Caco-2 (cell line): ENCODE data around the gene LRRC56. TPM values are rescaled to one million over a fixed set of nuclear protein-coding genes. Genes with fewer than 3 reads are reported as not detected.

ENCODE experiments used
- BruUV-seq: library from RNA; stranded (reverse); fragments of 400-500 nt; replicated peaks from 2 replicates; lab custom pipeline; 2021; lab: Mats Ljungman, UMichigan
- CTCF ChIA-PET: fragments of 300-600 bp; sonication (Branson Sonifier 250); formaldehyde crosslinking; loops from one replicate; lab custom pipeline; 2022; ENCODE audit warnings: antibody characterized with exemption; lab: Charles Lee
- POLR2A ChIA-PET: fragments of 300-600 bp; sonication (Branson Sonifier 250); formaldehyde crosslinking; loops from one replicate; lab custom pipeline; 2022; ENCODE audit warnings: antibody characterized with exemption; lab: Charles Lee
- DNase-seq, 2 experiments: peaks; one replicate each; pipeline versions ENCODE4 v3.0.0 to v3.0.0-alpha.2; 2020 to 2022
- H3K27me3 ChIP-seq: replicated peaks from 2 replicates; pipeline ENCODE4 v1.6.0; 2011; ENCODE audit warnings: low read length; ENCODE audit not compliant: control insufficient read depth, insufficient read depth
- H3K36me3 ChIP-seq: 2 replicates; pipeline ENCODE4 v1.5.1; 2011; ENCODE audit warnings: low read length; ENCODE audit not compliant: control insufficient read depth, insufficient read depth
- H3K4me1 ChIP-seq: fragments of 250-450 bp; sonication (Bioruptor Pico); 2 replicates; pipeline ENCODE4 v1.5.1; 2020; ENCODE audit warnings: mild to moderate bottlenecking
- H3K4me3 ChIP-seq: 2 replicates; pipeline ENCODE4 v1.5.1; 2011; ENCODE audit warnings: low read depth, mild to moderate bottlenecking, control low read depth, low read length
- H3K9me3 ChIP-seq: fragments of 250-450 bp; sonication (Bioruptor Pico); 2 replicates; pipeline ENCODE4 v1.5.1; 2020; ENCODE audit warnings: mild to moderate bottlenecking, moderate library complexity
- H3K27ac Mint-ChIP-seq: one replicate; pipeline ENCODE4 v1.8.0; 2022; ENCODE audit warnings: mixed read lengths; ENCODE audit not compliant: unreplicated experiment
- H3K27me3 Mint-ChIP-seq: one replicate; pipeline ENCODE4 v1.8.0; 2022; ENCODE audit warnings: mixed read lengths; ENCODE audit not compliant: insufficient read depth, unreplicated experiment
- H3K36me3 Mint-ChIP-seq: one replicate; pipeline ENCODE4 v1.8.0; 2022; ENCODE audit warnings: mild to moderate bottlenecking, mixed read lengths; ENCODE audit not compliant: insufficient read depth, unreplicated experiment
- H3K4me1 Mint-ChIP-seq: one replicate; pipeline ENCODE4 v1.8.0; 2022; ENCODE audit warnings: low read depth, mixed read lengths; ENCODE audit not compliant: unreplicated experiment
- H3K4me3 Mint-ChIP-seq: one replicate; pipeline ENCODE4 v1.8.0; 2022; ENCODE audit warnings: mild to moderate bottlenecking, moderate library complexity, mixed read lengths; ENCODE audit not compliant: unreplicated experiment
- H3K9me3 Mint-ChIP-seq: one replicate; pipeline ENCODE4 v1.8.0; 2022; ENCODE audit warnings: mixed read lengths; ENCODE audit not compliant: unreplicated experiment
- CTCF ChIP-seq, 2 experiments: fragments of 200-600 bp in 1 of 2; IDR thresholded peaks; 1 replicate in 1 of 2; 2 replicates in 1 of 2; pipeline versions ENCODE4 v1.5.1 to v1.8.0; 2011 to 2022; ENCODE audit warnings: antibody characterized with exemption in 1 of 2, control low read depth in 1 of 2, inconsistent platforms in 1 of 2, low read depth in 1 of 2, low read length in 1 of 2, mild to moderate bottlenecking in 1 of 2, moderate library complexity in 1 of 2; ENCODE audit not compliant: insufficient read depth in 1 of 2, severe bottlenecking in 1 of 2, unreplicated experiment in 1 of 2
- intact Hi-C: fragments of 100-400 bp; cut with micrococcal nuclease; formaldehyde crosslinking; loops from one replicate; pipeline ENCODE4 v1.10.0; 2022; ENCODE audit not compliant: unreplicated experiment
- total RNA-seq: library from RNA; stranded (reverse); gene quantifications from 2 replicates; pipeline ENCODE4 v1.2.3, GENCODE V29; 2022

Gene LRRC56
- total RNA-seq, 1 experiment from 2014 or later: 4.4 TPM

GRCh38 chr11:490186-490929 is 47.0 kb upstream of the LRRC56 start:
- H3K4me3 ChIP-seq: no peak overlapping the region
- no peaks in the 10 kb centered on the region for H3K4me1 ChIP-seq
- ChIA-PET CTCF (no interaction called here), POLR2A (no interaction called here)
- no TSS peak for BruUV-seq
- Mint-ChIP-seq H3K27me3 (no peaks in the 10 kb centered on the region), H3K4me3 (no peak overlapping the region), H3K27ac (no peak overlapping the region), H3K9me3 (no peaks in the 10 kb centered on the region), H3K4me1 (no peaks in the 10 kb centered on the region), H3K36me3 (peaks cover 43% of the 10 kb centered on the region)
- 0 out of 2 replicates have a peak, but pooled peaks cover 2% of the 10 kb centered on the region for H3K36me3 ChIP-seq
- no peak for TF ChIP-seq CTCF (IDR thresholded peaks at IDR 0.05; ENCODE audit: insufficient read depth in 1 of 2, low read depth in 1 of 2, low read length in 1 of 2, severe bottlenecking in 1 of 2, unreplicated experiment in 1 of 2)
- DNase-seq: no peak
- intact Hi-C loops: no loop called here
- H3K9me3 ChIP-seq: no peaks in the 10 kb centered on the region
- H3K27me3 ChIP-seq: no peaks in the 10 kb centered on the region

DNA sequence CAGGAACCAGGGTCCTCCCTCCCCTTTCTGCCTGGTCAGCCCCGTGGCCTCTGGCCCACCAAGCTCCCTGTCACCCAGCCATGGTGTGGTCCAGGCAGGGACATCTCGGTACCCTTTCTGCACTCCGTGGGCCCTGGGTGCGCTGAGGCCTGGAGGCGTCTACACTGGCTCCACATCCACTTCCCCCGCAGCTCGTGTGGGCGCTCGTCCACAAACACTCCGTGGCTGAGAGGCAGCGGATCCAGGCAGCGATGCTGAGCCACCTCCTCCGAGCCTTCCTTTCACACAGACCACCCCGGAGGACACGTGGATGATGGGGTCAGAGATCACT is 46.4 kb upstream of the LRRC56 start:
- no TSS peak for BruUV-seq
- H3K27me3 Mint-ChIP-seq: no peaks in the 10 kb centered on the region
- ChIA-PET CTCF (no interaction called here), POLR2A (no interaction called here)
- Histone ChIP-seq H3K27me3 (no peaks in the 10 kb centered on the region), H3K4me1 (no peaks in the 10 kb centered on the region), H3K36me3 (peaks cover 2% of the 10 kb centered on the region; the same call in 1 of the 2 replicates), H3K4me3 (no peak overlapping the region), H3K9me3 (no peaks in the 10 kb centered on the region)
- intact Hi-C loops: no loop called here
- H3K4me1 Mint-ChIP-seq: no peaks in the 10 kb centered on the region
- H3K27ac Mint-ChIP-seq: no peak overlapping the region
- no peak for DNase-seq
- no peaks in the 10 kb centered on the region for H3K9me3 Mint-ChIP-seq
- H3K36me3 Mint-ChIP-seq: peaks cover 48% of the 10 kb centered on the region
- H3K4me3 Mint-ChIP-seq: no peak overlapping the region
- TF ChIP-seq CTCF (IDR thresholded peaks at IDR 0.05; ENCODE audit: insufficient read depth in 1 of 2, low read depth in 1 of 2, low read length in 1 of 2, severe bottlenecking in 1 of 2, unreplicated experiment in 1 of 2): no peak

GRCh38 chr11:491358-491757 is 46.0 kb upstream of the LRRC56 start:
- Mint-ChIP-seq H3K4me3 (no peak overlapping the region), H3K27ac (no peak overlapping the region), H3K4me1 (no peaks in the 10 kb centered on the region), H3K36me3 (peaks cover 53% of the 10 kb centered on the region), H3K9me3 (no peaks in the 10 kb centered on the region), H3K27me3 (no peaks in the 10 kb centered on the region)
- H3K27me3 ChIP-seq: no peaks in the 10 kb centered on the region
- POLR2A ChIA-PET: no interaction called here
- CTCF ChIA-PET: no interaction called here
- peaks cover 2% of the 10 kb centered on the region; the same call in 1 of the 2 replicates for H3K36me3 ChIP-seq
- H3K9me3 ChIP-seq: no peaks in the 10 kb centered on the region
- intact Hi-C loops: no loop called here
- no TSS peak for BruUV-seq
- TF ChIP-seq CTCF (IDR thresholded peaks at IDR 0.05; ENCODE audit: insufficient read depth in 1 of 2, low read depth in 1 of 2, low read length in 1 of 2, severe bottlenecking in 1 of 2, unreplicated experiment in 1 of 2): no peak
- H3K4me3 ChIP-seq: no peak overlapping the region
- DNase-seq: no peak
- H3K4me1 ChIP-seq: no peaks in the 10 kb centered on the region
